ENCODE data around the gene DHX35. TPM values are rescaled to one million over a fixed set of nuclear protein-coding genes. Genes with fewer than 3 reads are reported as not detected.

The DHX35 gene
- total and polyA plus RNA-seq, 2 of the 4 experiments (the other 2 are of a cell fraction) = 9.1 to 13.5 TPM

- Histone ChIP-seq H2BK120ac (ENCODE audit: low read depth, low read length) (no peak overlapping the region), H2BK20ac (ENCODE audit: low read depth, low read length) (peak overlapping the region; percentile 34; the same call in 1 of the 2 replicates), H3K27me3 (ENCODE audit: control insufficient read depth, insufficient read depth, low read length) (no peaks in the 10 kb centered on the region), H2BK15ac (ENCODE audit: low read depth, low read length) (no peak overlapping the region), H4K91ac (ENCODE audit: insufficient read depth, low read depth, low read length) (no peak overlapping the region), H2AFZ (replicated peaks; ENCODE audit: low read length, poor library complexity) (no peak overlapping the region), H3K9me1 (ENCODE audit: insufficient read depth, low read length) (peaks cover 8% of the 10 kb centered on the region; the same call in 1 of the 2 replicates), H4K8ac (ENCODE audit: low read depth in 2 of 2, low read length in 2 of 2) (peak overlapping the region in 1 of 2 experiments; percentile 15; a peak in 2 of 4 replicates), H3K4me2 (ENCODE audit: low read depth, low read length) (no peak overlapping the region), H3K4me1 (ENCODE audit: control insufficient read depth, insufficient read depth, low read length) (peaks cover 11% of the 10 kb centered on the region), H3K9ac (ENCODE audit: low read depth, low read length) (no peak overlapping the region), H3K56ac (ENCODE audit: extremely low read depth, insufficient read depth, low read length) (no peak overlapping the region), H2AK5ac (ENCODE audit: low read depth, low read length) (peak overlapping the region; percentile 76; the same call in 1 of the 2 replicates), H3K4ac (ENCODE audit: low read depth, low read length) (no peak overlapping the region), H2BK5ac (ENCODE audit: low read depth, low read length, poor library complexity, severe bottlenecking) (no peak overlapping the region), H3K4me3 (ENCODE audit: insufficient read depth, low read depth, low read length) (no peak overlapping the region), H3K9me3 (ENCODE audit: control insufficient read depth, insufficient read depth, low read length) (no peaks in the 10 kb centered on the region), H3K14ac (replicated peaks; ENCODE audit: low read depth, low read length) (no peak overlapping the region), H3K36me3 (ENCODE audit: control insufficient read depth, insufficient read depth, low read length) (no peaks in the 10 kb centered on the region), H4K20me1 (ENCODE audit: insufficient read depth, low read length) (peaks cover 5% of the 10 kb centered on the region; the same call in 1 of the 2 replicates), H3K79me1 (ENCODE audit: low read depth in 1 of 2, low read length in 2 of 2) (peaks cover 4 to 45% of the 10 kb centered on the region in 2 experiments; a peak in 2 of 4 replicates), H2AK9ac (replicated peaks; ENCODE audit: low read depth, low read length, poor library complexity) (no peak overlapping the region), H3K27ac (ENCODE audit: insufficient read depth, low read length) (no peak overlapping the region), H3K23ac (ENCODE audit: low read depth, low read length) (peak overlapping the region; percentile 64; the same call in 1 of the 2 replicates), H4K5ac (ENCODE audit: low read depth, low read length) (peak overlapping the region; percentile 26; the same call in 1 of the 2 replicates), H3K18ac (ENCODE audit: low read depth, low read length) (no peak overlapping the region)
- no peak for TF ChIP-seq FOS (IDR thresholded peaks at IDR 0.05; ENCODE audit: low read depth, low read length)
- no peak for TF ChIP-seq NFE2L2 (IDR thresholded peaks at IDR 0.05; ENCODE audit: low read depth, low read length)
- no peak for TF ChIP-seq RAD21 (IDR thresholded peaks at IDR 0.05; ENCODE audit: low read length)
- TF ChIP-seq MXI1 (IDR thresholded peaks at IDR 0.05; ENCODE audit: borderline replicate concordance, low read depth, low read length) = no peak
- TF ChIP-seq CTCF (conservative IDR thresholded peaks at IDR 0.05; ENCODE audit: low read depth, low read length) = no peak
- TF ChIP-seq BHLHE40 (IDR thresholded peaks at IDR 0.05; ENCODE audit: low read depth, low read length) = no peak
- TF ChIP-seq RCOR1 (IDR thresholded peaks at IDR 0.05; ENCODE audit: insufficient replicate concordance, low read length) = no peak
- TF ChIP-seq CEBPB (IDR thresholded peaks at IDR 0.05; ENCODE audit: low read depth, low read length) = no peak
- TF ChIP-seq ELK1 (IDR thresholded peaks at IDR 0.05; ENCODE audit: borderline replicate concordance, low read depth, low read length) = no peak
- no peak for TF ChIP-seq MAZ (IDR thresholded peaks at IDR 0.05; ENCODE audit: borderline replicate concordance, low read depth, low read length)
- dilution Hi-C loops (cut with HindIII; ENCODE audit: low sequenced_read_pairs, unreplicated experiment) (no loop called here), in situ Hi-C loops (cut with MboI; ENCODE audit: low sequenced_read_pairs) (no loop called here), intact Hi-C loops (cut with micrococcal nuclease) (no loop called here)
- ChIA-PET POLR2A (ENCODE audit: unreplicated experiment) (no interaction called here), CTCF (interaction anchor here (1.0 kb wide), 1 partner anchor 119 kb away, joined by 3 read pairs; no protein-coding TSS in a partner anchor)
- ATAC-seq (ENCODE audit: low read depth) (no peak), DNase-seq (no peak)
- no TSS peak for BruUV-seq (replicated peaks)
- no CpG with 5 or more reads among the region's 1 CpG for WGBS, 2 experiments (ENCODE audit: extremely low coverage in 2 of 2, insufficient read length in 1 of 2)
These were observed 31.9 kb upstream of the DHX35 start for GRCh38 chr20:38930242-38930569.

Measured in IMR-90 (cell line).